ENCODE measurements around the gene FHOD3. TPM values are rescaled to one million over a fixed set of nuclear protein-coding genes. Genes with fewer than 3 reads are reported as not detected.

FHOD3 gene
- total RNA-seq, 4 donors from 2014 or later: 3.5 to 40.0 (median 14.5) TPM

DNA sequence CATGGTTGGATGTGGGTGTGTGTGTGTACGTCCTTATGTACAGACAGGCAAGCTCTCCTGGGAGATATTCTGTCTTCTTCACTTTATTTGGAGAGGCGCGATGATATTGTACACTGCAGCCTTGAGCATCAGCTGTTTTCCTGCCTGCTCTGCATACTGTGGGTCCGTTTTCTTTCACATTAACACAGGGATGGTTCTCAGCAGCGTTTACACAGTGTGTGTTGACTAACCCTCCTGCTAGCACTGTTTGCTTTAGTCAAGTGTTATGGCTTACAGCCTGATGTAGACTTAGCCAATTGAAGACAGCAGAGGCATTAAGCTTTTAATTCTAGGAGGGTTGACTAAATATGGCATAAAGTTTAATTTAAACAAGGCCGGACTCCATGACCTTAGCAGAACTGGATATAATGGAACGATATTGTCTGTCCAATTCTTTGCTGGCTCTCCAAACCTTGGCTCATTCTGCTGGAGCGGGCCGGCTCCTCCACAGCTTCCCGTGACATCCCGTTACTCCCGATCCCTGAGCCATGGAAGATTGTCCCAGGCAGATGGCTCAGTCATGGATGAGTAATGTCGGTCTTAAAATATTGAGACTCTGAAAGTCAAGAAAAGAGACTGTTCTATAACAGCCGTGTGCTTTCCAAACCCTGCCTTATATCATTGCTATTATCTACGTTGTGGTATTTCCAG, 396.6 kb downstream of the FHOD3 start:
- Histone ChIP-seq H3K4me1 (peaks cover 0 to 13% (median 0%) of the 10 kb centered on the region in 4 donors), H3K27ac (peak overlapping the region; percentile 53 to 82 (median 76)), H3K9me3 (no peaks in the 10 kb centered on the region), H3K27me3 (no peaks in the 10 kb centered on the region), H3K36me3 (no peaks in the 10 kb centered on the region), H3K4me3 (peak overlapping the region in 2 of 4 donors; percentile 8 to 13)
- no peak for DNase-seq
- 51 to 58% methylated on average over 10 to 15 of the region's 15 CpGs for WGBS, 2 donors (ENCODE audit: low coverage in 1 of 2)
- TF ChIP-seq, protein P1, sequence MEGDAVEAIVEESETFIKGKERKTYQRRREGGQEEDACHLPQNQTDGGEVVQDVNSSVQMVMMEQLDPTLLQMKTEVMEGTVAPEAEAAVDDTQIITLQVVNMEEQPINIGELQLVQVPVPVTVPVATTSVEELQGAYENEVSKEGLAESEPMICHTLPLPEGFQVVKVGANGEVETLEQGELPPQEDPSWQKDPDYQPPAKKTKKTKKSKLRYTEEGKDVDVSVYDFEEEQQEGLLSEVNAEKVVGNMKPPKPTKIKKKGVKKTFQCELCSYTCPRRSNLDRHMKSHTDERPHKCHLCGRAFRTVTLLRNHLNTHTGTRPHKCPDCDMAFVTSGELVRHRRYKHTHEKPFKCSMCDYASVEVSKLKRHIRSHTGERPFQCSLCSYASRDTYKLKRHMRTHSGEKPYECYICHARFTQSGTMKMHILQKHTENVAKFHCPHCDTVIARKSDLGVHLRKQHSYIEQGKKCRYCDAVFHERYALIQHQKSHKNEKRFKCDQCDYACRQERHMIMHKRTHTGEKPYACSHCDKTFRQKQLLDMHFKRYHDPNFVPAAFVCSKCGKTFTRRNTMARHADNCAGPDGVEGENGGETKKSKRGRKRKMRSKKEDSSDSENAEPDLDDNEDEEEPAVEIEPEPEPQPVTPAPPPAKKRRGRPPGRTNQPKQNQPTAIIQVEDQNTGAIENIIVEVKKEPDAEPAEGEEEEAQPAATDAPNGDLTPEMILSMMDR (IDR thresholded peaks at IDR 0.05): no peak
- TF ChIP-seq EP300 (IDR thresholded peaks at IDR 0.05; ENCODE audit: low read depth): no peak
- TF ChIP-seq POLR2AphosphoS5 (IDR thresholded peaks at IDR 0.05): peak in 1 of 3 donors; percentile 15
- intact Hi-C loops (cut with DNase I; ENCODE audit: low total_unique reads) (no loop called here), in situ Hi-C loops (cut with MboI; ENCODE audit: low pct_ligation_motif_present in 1 of 4, low pct_unique_long_range_greater_than_20kb in 1 of 4, low sequenced_read_pairs in 3 of 4) (no loop called here)

DNA sequence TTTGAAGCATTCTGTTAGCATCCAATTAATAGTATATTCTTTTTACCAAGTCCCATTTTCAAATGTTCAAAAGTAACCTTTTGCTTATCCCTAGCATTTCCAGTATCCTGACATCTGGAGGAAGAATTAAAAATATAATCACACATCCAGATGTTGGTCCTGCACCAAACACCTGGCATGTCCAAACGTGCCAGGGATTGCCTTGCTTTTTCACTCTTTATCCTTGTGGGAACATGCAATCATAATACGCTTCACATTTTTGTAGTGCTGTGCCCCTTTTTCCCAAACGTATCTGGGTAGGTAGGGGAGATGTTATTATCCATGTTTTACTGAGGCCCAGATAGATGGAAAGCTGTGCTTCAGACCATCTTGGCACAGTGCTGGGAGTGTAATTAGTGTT, 398.3 kb downstream of the FHOD3 start:
- Histone ChIP-seq H3K9me3 (no peaks in the 10 kb centered on the region), H3K4me3 (no peak overlapping the region), H3K36me3 (no peaks in the 10 kb centered on the region), H3K27me3 (no peaks in the 10 kb centered on the region), H3K4me1 (peaks cover 0 to 9% (median 0%) of the 10 kb centered on the region in 4 donors), H3K27ac (no peak overlapping the region)
- in situ Hi-C loops (cut with MboI; ENCODE audit: low pct_ligation_motif_present in 1 of 4, low pct_unique_long_range_greater_than_20kb in 1 of 4, low sequenced_read_pairs in 3 of 4) (no loop called here), intact Hi-C loops (cut with DNase I; ENCODE audit: low total_unique reads) (no loop called here)
- TF ChIP-seq POLR2A (IDR thresholded peaks at IDR 0.05): no peak
- TF ChIP-seq, protein P1 (IDR thresholded peaks at IDR 0.05): no peak
- DNase-seq: no peak
- 78 to 92% methylated on average over 3 of the region's 3 CpGs for WGBS, 2 donors (ENCODE audit: low coverage in 1 of 2)

DNA sequence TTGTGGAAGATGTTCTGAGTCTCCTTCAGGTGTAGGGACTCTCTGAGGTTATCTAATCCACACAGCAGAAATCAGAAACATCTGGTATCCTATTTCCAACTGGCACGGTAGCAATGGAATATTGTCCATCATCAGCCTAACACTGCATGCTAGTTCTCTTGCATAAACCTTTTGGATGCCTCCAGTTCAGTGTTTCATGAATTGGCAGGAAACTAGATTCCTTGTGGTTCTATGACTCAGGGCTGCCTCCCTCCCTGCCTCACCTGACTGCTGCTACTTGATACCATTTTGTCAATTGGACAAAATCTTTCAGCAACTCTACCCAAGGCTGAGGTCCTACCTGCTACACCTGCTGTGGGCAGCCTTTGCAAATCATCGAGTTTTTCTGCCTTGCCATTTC, 400.4 kb downstream of the FHOD3 start:
- Histone ChIP-seq H3K36me3 (no peaks in the 10 kb centered on the region), H3K4me3 (no peak overlapping the region), H3K27ac (no peak overlapping the region), H3K9me3 (no peaks in the 10 kb centered on the region), H3K4me1 (peaks cover 0 to 6% (median 0%) of the 10 kb centered on the region in 4 donors), H3K27me3 (no peaks in the 10 kb centered on the region)
- 88 to 100% methylated on average over 1 to 2 of the region's 2 CpGs for WGBS, 2 donors (ENCODE audit: low coverage in 1 of 2)
- DNase-seq: no peak
- in situ Hi-C loops (cut with MboI; ENCODE audit: low pct_ligation_motif_present in 1 of 4, low pct_unique_long_range_greater_than_20kb in 1 of 4, low sequenced_read_pairs in 3 of 4): no loop called here
- TF ChIP-seq EP300 (IDR thresholded peaks at IDR 0.05; ENCODE audit: low read depth) (no peak), POLR2AphosphoS5 (IDR thresholded peaks at IDR 0.05) (no peak), POLR2A (IDR thresholded peaks at IDR 0.05) (no peak)
- TF ChIP-seq, protein P1 (IDR thresholded peaks at IDR 0.05): no peak
- intact Hi-C loops (cut with DNase I; ENCODE audit: low total_unique reads): no loop called here

DNA sequence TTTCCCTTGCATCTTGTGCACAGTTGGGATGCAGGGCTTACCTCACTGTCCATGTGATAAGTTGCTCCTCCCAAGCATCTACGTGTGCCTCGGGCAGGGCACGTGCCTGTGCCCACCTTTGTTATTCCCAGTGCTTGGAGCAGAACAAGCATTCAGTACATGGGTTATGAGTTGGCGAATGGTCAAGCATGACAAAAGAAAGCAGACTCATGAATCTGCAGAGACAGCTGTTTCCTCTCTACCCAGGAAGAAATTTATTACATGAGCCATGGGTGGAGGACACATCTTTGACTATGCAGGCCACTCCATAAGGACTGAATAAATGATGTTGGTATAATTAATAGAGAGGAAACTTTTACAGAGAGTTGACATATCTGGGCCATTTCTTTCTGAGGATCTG, 403.4 kb downstream of the FHOD3 start:
- H3K9me3 ChIP-seq: no peaks in the 10 kb centered on the region
- DNase-seq: no peak
- 81 to 90% methylated on average over 4 of the region's 4 CpGs for WGBS, 2 donors (ENCODE audit: low coverage in 1 of 2)
- H3K27me3 ChIP-seq: no peaks in the 10 kb centered on the region
- H3K4me3 ChIP-seq: no peak overlapping the region
- in situ Hi-C loops (cut with MboI; ENCODE audit: low pct_ligation_motif_present in 1 of 4, low pct_unique_long_range_greater_than_20kb in 1 of 4, low sequenced_read_pairs in 3 of 4) (no loop called here), intact Hi-C loops (cut with DNase I; ENCODE audit: low total_unique reads) (no loop called here)
- no peaks in the 10 kb centered on the region for H3K4me1 ChIP-seq
- no peaks in the 10 kb centered on the region for H3K36me3 ChIP-seq
- TF ChIP-seq POLR2AphosphoS5 (IDR thresholded peaks at IDR 0.05): no peak
- TF ChIP-seq, protein P1 (IDR thresholded peaks at IDR 0.05): no peak
- no peak for TF ChIP-seq POLR2A (IDR thresholded peaks at IDR 0.05)
- H3K27ac ChIP-seq: no peak overlapping the region
